HCEC 1CT (cell line): Measurements from ENCODE around the gene ZBTB42.
A peak's percentile ranks its signal among the peaks of the same experiment; 100 is the strongest.

Experiments
- DNase-seq: peaks from one replicate; pipeline ENCODE4 v3.0.0-alpha.2; 2017

The ZBTB42 gene

DNA sequence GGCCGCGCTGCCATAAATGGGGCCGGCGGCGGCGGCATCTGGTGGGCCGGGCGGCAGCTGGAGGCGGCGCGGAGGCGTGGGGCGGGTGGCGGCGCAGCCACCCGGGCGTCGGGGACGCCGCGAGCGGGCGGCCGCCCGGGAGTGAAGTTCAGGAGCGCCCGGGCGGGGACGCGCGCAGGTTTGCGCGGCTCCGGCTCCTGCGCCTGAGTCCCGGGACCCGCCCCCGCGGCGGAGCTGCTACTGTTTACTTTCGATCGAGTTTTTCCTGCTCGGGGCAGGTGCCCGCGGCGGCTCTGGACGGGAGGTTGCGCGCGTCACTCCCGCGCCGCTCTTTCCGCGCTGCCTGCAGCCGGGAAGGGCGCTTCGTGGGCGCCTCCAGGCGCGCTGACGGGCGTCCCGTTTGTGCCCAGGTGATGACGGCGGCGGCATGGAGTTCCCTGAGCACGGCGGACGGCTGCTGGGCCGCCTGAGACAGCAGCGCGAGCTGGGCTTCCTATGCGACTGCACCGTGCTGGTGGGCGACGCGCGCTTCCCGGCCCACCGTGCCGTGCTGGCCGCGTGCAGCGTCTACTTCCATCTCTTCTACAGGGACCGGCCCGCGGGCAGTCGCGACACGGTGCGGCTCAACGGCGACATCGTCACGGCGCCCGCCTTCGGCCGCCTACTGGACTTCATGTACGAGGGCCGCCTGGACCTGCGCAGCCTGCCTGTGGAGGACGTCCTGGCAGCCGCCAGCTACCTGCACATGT, at the start of gene ZBTB42:
ZBTB42 (plus strand) TSS at position 331 of the 749 bp plus-strand sequence; CDS start at position 428, 97 bp downstream.
- peak; percentile 28 for DNase-seq

DNA sequence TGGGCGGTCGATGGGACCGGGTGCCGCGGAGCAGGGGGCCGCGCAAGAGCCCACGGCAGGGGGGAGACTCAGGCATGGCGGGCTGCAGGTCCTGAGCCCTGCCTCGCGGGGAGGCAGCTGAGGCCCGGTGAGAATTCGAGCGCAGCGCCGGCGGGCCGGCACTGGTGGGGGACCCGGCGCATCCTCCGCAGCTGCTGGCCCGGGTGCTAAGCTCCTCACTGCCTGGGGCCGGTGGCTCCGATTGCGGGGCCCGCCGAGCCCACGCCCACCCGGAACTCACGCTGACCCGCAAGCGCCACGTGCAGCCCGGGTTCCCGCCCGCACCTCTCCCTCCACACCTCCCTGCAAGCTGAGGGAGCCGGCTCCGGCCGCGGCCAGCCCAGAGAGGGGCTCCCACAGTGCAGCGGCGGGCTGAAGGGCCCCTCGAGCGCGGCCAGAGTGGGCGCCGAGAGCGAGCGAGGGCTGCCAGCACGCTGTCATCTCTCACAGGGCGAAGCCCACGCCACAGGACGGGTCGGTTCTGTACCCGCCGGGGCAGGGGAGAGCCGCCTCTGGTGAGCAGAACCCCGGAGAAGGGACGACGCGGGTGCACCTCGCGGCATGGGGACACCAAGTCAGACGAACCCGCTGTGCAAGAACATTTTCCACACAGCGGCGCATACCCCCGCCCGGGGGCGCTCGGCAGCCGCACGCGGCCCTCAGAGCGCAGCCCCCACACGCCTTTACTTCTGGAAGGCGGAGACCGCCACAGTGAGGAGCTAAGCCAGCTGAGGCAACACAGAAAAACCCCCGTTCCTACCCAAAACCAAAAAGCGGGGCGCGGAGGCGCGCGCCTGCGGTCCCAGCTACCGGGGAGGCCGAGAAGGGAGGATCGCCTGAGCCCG, 49.1 kb upstream of the ZBTB42 start:
- no peak for DNase-seq

DNA sequence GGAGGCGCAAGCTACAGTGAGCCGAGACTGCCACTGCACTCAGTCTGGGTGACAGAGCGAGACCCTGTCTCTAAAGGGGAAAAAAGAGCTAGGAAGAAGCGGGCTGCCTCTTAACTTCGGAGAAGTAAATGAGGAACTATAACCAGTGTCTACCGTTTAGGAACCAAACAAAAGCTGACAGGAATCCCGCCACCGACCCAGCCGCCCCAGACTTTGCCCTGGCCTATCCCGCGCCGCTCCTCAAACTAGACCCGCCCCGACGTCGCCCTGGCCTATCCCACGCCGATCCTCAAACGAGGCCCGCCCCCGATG, 48.5 kb upstream of the ZBTB42 start:
- no peak for DNase-seq

DNA sequence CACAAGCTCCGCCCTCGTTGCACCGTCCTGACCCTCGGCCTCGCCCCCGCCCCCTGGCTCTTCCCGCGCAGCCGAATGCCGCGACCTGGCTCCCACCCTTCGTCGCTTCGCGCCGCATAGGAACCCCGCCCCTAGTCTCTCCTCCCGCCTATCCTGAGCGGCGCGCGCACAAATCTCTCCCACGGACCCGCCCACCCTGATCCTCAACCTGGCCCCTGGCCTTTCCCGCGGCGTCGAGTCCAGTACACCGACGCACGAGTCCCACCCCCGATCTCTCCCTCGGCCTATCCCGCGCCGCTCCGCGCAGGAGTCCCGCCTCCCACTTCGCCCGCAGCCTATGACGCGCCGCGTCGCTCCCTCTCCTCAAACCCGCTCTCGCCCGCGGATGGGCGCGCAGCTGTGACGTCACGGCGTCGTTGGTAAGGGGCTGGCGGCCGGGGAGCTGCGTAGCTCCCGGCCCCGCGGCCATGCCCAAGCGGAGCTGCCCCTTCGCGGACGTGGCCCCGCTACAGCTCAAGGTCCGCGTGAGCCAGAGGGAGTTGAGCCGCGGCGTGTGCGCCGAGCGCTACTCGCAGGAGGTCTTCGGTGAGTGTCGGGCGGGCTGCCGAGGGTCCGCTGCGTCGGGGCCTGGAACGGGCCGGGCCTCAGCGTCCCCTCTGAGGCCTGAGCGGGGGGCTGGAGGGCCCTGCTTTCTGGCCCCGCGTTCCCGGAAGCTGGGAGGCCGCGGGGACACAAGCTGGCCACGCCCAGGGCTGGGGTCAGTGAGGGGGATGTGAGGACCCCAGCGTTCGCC, 48.0 kb upstream of the ZBTB42 start, which contains the start of gene SIVA1:
SIVA1 (plus strand) TSS at position 413 of the 793 bp plus-strand sequence; CDS start at position 468, 55 bp downstream.
- DNase-seq = peak; percentile 100

DNA sequence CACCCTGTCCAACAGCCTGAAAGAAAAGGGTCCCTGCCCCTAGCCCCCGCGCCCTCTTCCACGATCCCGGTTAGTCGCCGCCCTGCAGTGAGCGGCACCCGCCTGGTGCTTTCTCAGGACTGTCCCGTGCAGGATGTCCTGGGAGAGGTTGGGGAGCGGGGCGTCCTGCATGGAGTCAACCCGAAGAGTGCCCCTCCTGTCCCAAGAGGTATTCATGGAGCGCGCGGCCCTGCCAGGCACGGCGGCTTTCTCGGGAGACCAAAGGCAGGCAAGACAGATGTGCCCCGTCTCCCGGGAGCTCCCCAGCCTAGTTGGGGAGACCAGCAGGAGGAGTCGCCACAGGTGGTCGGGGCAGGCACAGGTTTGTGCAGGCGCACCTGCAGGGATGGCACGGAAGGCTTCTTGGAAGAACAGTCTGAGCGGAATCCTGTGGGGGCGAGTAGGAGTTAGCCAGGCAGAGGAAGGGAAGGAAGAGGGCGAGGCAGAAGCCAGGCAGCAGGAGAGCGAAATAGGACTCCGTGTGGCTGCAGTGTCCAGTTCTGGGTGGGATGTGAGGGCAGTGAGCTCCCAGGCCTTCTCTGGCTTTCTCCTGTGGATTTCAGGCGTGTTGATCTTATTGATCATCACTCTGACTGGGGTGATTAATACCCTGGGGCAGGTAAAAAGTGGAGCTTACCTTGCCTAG, 47.2 kb upstream of the ZBTB42 start:
- no peak for DNase-seq

DNA sequence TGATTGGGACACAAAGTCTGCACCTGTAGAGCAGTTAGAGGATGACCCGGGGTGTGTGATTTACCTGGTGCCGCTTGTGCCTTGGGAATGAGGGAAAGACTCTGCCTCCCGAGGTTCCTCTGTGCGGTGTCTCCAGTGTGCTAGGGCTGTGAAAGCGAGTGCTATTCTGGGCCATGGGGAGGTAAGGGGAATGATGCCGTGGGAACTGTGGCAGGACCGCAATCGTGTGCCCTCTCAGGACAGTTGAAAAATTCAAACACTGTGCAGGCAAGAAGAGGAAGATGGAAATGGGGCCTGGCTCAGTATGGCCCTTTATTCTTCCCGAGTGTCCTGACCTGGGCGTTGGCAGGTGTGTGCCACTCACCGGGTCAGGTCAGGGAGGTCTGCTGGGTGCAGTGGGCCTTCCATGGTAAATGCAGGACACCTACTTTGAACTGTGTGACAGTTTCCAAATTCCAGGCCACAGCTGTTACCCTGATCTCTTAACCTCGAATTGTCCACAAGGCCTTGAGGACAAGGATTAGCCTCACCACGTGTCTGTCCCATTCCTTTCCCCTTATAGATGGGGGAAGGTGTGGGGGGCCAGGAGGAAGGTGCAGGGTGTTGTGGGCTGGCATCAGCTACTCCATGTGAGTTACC, 46.6 kb upstream of the ZBTB42 start:
- DNase-seq = no peak

DNA sequence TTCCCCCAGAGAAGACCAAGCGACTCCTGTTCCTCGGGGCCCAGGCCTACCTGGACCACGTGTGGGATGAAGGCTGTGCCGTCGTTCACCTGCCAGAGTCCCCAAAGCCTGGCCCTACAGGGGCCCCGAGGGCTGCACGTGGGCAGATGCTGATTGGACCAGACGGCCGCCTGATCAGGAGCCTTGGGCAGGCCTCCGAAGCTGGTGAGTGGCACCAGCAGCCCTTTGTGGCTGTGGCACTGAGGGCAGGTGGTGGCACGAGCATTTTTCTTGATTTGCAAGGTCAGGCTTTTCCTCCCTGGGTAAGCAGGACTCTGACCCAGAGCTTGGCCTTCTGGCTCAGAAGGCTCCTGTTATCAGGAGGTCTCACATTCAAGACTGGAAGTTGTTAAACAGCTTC, 45.3 kb upstream of the ZBTB42 start:
- DNase-seq = no peak

DNA sequence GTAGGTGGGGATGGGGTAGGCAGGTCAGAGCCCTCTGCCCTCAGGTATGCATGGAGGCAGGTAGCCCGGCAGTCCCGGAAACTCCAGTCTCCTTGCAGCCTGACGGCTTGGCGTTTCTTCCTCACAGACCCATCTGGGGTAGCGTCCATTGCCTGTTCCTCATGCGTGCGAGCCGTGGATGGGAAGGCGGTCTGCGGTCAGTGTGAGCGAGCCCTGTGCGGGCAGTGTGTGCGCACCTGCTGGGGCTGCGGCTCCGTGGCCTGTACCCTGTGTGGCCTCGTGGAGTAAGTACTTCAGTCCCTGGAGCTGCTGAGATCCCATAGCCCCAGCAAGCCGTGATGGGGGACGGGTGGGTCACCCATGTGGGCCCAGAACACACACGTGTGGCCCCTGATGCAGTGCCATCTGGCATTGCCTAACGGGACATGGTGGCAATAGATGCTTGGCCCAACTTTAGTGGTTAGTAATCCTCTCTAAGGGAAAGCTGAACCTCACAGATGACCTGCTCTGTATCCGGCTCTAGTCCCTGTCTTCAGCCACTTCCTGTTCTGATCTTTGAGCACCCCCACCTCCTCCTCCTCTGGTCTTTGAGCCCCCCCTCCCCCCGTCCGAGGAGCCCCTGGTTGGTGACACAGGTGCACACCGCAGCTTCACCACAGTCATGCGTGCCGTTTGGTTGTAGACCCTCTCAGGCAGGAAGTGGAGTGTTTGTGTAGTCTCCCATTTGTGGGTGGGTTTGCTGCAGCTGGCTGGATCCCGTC, 44.2 kb upstream of the ZBTB42 start:
- no peak for DNase-seq

DNA sequence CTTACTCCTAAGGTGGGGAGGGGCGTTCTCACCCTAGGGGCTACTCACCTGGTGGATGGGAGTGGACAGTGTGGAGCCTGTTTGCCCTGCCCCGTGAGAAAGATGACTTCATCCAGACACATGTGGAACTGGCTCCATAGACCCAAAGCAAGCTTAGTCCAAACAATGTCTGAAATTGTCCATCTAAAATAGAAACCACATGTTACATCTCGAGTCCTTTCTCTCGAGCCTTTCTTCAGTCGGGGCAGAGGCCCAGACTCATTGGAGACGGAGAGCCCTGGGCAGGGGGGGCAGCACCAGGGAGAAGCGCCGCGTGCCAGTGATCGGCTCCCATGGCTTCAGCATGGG, 43.7 kb upstream of the ZBTB42 start:
- no peak for DNase-seq

DNA sequence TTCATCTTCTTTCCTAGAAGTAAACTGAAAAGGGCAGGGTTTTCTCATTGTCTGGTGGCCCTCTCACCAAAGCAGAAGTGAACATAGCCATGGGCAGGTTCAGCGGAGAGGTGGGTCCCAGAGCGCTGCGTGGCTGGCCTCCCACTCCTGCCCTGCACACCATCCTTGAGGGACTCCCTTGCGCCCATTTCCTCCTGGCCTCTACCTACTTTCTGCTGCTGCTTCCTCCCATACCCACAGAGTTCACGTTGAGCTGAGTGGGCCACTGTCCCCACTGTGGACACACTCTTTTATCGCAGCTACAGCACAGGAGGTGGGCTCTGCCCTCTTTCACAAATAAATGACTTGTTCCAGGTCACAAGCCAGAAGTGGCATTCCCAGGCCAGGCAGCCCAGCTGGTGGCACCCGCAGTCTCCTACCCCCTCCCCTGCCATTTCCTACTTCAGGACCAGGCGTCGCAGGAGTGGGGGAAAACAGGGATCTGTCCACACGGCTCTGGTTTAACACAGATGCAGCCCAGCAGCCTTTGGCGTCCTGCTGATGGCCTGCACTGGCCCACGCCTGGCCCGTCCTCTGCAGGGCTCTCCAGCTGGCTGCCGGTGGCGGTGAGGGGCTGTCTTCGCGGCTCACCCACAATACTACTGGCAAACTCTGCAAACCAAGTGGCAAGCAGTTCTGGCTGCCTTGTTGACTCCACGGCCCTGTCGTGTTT, 43.1 kb upstream of the ZBTB42 start:
- DNase-seq = no peak

DNA sequence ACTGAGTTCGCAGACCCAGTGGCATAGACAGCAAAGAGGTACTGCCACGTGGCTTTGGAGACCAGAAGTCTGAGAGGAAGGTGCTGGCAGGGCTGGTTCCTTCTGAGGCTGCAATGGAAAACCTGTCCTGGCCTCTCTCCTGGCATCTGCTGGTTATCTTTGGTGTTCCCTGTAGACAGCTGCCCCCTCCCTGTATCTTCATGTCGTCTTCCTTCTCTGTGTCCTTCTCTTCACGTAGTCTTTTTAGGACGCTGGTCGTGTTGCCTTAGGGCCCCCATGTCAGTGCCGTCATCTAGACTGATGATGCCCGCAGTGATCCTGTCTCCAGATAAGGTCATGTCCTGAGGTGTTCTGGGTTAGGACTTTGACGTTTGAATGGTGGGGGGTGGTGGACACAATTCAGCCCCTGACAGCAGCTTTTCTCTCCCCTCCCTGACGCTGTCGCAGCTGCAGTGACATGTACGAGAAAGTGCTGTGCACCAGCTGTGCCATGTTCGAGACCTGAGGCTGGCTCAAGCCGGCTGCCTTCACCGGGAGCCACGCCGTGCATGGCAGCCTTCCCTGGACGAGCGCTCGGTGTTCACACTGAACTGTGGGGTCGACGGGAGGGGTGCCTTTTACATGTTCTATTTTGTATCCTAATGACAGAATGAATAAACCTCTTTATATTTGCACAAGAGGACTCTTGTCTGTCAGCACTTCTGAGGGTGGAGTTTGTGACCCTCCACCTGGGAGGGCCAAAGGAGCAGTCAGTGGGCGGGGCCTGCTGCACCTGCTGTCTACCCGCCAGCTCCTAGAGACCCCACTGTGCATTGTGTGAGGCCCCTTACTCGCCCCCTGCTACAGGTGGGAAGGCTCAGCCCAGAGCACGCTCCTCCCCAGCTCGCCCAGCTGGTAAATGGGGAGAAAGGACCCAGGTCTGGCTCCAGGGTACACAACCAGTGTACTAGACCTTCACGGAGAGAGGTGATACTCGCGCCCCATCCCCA, 41.6 kb upstream of the ZBTB42 start:
- no peak for DNase-seq

DNA sequence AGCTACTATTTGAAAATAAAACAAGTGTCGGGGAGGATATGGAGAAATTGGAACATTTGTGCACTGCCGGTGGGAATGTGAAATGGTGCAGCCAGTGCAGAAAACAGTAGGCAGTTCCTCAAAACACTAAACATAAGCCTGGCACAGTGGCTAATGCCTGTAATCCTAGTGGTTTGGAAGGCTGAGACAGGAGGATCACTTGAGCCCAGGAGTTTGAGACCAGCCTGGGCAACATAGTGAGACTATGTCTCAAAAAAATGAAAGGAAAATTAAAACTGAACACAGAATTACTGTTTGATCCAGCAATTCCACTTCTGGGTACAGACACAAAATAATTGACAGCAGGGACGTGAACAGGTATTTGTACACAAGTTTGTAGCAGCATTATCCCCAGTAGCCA, 35.4 kb upstream of the ZBTB42 start:
- no peak for DNase-seq

DNA sequence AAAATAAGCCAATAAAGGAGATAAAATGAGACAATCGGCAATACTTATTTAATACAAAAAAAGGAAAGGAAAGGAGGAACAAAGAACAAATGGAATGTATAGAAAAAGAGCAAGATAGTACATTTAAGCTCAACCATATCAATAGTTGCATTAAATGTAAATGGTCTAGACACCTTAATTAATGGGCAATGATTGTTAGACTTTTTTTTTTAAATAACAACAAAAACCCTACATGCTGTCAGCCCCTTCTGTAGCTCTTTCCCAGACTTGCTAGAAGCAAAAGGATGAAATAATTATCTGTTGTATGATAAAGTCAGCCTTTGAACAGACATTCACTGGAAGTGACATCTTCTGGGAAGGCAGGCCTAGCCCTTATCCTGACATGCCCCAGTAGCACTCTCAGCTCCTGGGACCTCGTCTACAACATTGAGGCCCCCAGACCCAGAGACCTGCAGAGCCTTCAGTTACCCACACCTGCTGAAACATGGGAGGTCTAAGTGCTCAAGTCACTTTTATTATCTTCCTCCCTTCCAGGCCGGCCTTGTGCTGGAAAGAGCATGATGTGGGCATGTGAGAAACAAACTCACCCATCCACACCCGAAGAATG, 34.5 kb upstream of the ZBTB42 start:
- DNase-seq = no peak

DNA sequence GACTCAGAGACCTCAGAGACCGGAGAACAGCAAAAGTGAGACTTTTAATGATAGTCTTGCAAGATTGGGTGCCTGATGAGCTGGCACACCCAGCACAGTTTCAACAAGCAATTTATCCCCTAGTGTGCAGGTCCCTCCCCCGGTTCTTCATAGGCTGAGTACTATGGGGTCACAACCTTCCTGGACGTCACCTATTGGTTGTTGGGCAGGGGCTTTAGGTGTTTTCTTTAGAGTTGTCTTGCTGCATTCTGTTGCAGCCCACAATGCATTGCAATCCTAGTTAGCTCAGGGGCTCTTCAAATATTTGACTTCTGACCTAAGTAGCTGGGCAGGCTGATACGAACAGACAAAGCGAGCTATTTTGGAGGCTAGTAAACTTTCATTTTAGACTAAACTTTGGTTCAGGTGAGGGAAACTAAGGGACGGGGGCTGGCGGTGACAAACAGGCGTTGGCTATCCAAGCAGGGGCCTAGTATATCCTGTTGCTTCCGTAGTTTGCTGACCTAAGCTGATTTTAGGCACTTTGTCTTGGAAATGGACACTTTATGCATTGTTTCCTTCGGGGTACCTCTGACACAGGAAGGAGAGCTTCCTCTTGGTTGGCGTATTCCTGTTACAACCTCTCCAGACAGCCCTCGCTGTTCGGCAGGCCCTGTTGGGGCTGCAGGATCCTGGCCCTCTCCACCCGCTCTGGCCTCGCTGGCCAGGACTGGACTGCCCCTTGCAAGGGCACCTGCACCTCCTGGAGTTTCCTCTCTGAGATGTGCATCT, 33.9 kb upstream of the ZBTB42 start:
- DNase-seq = no peak

DNA sequence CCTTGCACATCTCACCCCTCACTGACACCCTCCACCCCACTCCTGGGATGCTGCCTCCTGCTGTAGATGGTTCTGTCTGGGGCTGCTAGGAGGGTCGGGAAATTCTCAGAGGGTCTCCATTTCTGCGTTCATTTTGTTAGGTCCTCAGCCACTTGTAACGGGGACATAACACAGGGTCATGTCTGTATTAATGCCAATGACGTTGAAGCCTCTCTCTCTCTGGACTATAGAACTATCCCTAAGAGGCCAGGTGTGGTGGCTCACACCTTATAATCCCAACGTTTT, 33.3 kb upstream of the ZBTB42 start:
- no peak for DNase-seq

DNA sequence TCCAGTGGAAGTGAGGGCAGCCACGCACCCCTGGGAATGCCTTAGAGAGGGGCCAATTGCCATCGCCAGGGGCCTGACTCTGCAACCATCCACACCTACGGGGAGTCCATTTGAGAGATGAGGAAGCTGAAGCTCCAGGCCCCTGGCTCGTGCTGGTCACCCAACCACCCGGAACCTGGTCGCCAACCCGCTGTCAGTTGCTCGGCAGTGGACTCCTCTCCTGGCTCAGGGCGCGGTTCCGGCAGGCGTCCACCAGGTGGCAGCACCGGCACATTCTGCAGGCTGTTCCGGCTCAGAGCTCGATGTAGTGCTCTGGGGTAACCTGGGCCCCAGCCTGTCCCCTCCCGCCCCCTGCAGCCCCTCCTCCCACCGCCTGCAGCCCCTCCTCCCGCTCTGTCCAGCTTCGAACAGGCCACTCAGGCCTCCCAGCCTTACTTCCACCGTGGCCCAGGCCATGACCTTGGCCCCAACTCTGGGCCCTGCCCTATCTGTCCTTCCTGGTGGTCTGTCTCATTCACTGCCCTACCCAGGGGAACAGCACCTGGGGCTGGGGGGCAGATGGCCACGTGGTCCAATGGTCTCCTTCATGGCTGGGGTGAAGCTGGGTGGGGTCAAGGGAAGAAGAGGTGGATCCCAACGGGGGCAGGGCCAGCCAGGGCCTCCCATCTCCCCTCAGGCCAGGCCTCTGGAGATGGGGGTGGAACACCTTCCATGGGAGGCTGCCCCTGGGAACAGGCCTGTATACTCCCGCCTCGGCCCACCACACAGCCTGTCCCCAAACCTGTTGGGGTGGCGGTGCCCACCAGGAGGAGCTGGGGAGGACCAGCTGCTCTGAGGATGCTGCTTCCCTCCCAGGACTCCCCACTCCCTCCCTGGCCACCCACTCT, 32.2 kb upstream of the ZBTB42 start:
- peak; percentile 62 for DNase-seq

DNA sequence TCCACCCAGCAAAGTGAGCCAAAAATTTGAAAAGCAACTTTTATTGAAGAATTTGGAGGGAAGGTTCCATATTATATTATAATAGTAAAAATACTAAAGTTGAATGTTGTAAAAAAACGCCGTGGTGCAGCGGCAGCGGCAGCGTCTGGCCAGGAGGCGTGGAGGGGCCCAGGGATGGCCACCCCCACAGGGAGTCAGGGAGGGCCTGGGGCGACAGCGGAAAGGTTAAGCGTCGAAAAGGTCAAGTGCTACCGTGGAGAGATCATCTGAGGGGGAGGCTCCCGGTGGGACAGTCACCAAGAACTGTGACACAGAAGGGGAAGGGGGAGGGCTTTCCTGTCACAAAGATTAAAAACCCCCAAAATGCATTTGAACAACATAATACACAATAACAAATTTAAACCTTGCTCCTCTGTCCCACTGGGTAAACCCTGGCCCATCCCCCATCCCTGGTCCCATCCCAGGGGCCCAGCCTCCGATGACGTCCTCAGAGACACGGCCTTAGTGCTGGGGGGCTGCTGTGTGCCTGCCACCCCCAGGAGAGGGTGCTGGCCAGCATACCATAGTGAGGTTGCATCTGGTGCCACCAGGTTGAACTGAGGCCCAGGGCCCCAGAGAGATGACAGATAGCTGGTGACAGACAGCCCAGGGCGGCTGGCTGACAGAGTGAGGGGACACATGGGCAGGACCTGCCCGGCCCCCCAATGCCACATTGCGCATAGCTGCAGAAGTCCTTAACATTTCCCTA, 31.4 kb upstream of the ZBTB42 start:
- DNase-seq = no peak
